ENCODE results near the gene ZNF248.

ZNF248 gene

GRCh38 chr10:37737336-37737735, 120.1 kb downstream of the ZNF248 start:
- DNase-seq = no peak

GRCh38 chr10:37736120-37736519, 121.3 kb downstream of the ZNF248 start:
- no peak for DNase-seq

GRCh38 chr10:37734971-37735370, 122.4 kb downstream of the ZNF248 start:
- DNase-seq = no peak

Data from NCI-H524 treated with DMSO at 0.1 percent for 48 hours (cell line).